ENCODE measurements around the gene DPYSL3.

The DPYSL3 gene

GRCh38 chr5:147417135-147417813, 92.6 kb downstream of the DPYSL3 start:
- no peak overlapping the region for H2BK120ac ChIP-seq (ENCODE audit: low read depth, low read length)
- H3K27ac ChIP-seq (ENCODE audit: low read length, poor library complexity, severe bottlenecking) = peak overlapping the region; percentile 4
- H3K79me1 ChIP-seq (replicated peaks; ENCODE audit: low read length, poor library complexity, severe bottlenecking) = peaks cover 31% of the 10 kb centered on the region
- H3K9ac ChIP-seq (ENCODE audit: low read length) = peak overlapping the region; percentile 61
- no peaks in the 10 kb centered on the region for H3K27me3 ChIP-seq (ENCODE audit: control insufficient read depth in 1 of 2, insufficient read depth in 1 of 2, low read length in 2 of 2)
- no peak overlapping the region for H3K23ac ChIP-seq (ENCODE audit: low read length in 2 of 2)
- no peak overlapping the region for H3K4me2 ChIP-seq (ENCODE audit: low read length, poor library complexity, severe bottlenecking)
- peaks cover 10 to 43% of the 10 kb centered on the region in 2 experiments for H3K36me3 ChIP-seq (ENCODE audit: control insufficient read depth in 1 of 2, insufficient read depth in 2 of 2, low read depth in 1 of 2, low read length in 2 of 2)
- H3K4me1 ChIP-seq (ENCODE audit: control insufficient read depth, insufficient read depth, low read depth, low read length) = peaks cover 7% of the 10 kb centered on the region
- peak overlapping the region; percentile 59 to 85 for H3K18ac ChIP-seq (ENCODE audit: low read depth in 1 of 2, low read length in 2 of 2)
- no peak overlapping the region for H2BK15ac ChIP-seq (ENCODE audit: low read depth, poor library complexity, severe bottlenecking)
- H2AK5ac ChIP-seq (ENCODE audit: low read length, severe bottlenecking) = no peak overlapping the region
- H2BK12ac ChIP-seq (ENCODE audit: low read length in 2 of 2) = peak overlapping the region; percentile 68 to 81
- H3K9me3 ChIP-seq (ENCODE audit: control insufficient read depth, low read length) = no peaks in the 10 kb centered on the region
- peak overlapping the region; percentile 39 for H4K8ac ChIP-seq (ENCODE audit: low read length)
- 45% methylated on average over 5 of the region's 5 CpGs for WGBS
- peak; percentile 70 for DNase-seq
- H4K91ac ChIP-seq (ENCODE audit: low read length) = peak overlapping the region; percentile 65
- no peak overlapping the region for H3K4ac ChIP-seq (ENCODE audit: low read depth in 1 of 2, low read length in 2 of 2)
- H2AFZ ChIP-seq (ENCODE audit: low read depth, low read length) = no peak overlapping the region
- no peak overlapping the region for H2BK5ac ChIP-seq (ENCODE audit: low read depth, low read length, poor library complexity, severe bottlenecking)
- H3K14ac ChIP-seq (ENCODE audit: low read length in 2 of 2) = no peak overlapping the region
- peak overlapping the region in 1 of 2 experiments; percentile 32 for H3K4me3 ChIP-seq (ENCODE audit: insufficient read depth in 1 of 2, low read depth in 1 of 2, low read length in 2 of 2)

- Histone ChIP-seq H3K4ac (ENCODE audit: low read depth in 1 of 2, low read length in 2 of 2) (no peak overlapping the region), H2BK120ac (ENCODE audit: low read depth, low read length) (no peak overlapping the region), H3K9me3 (ENCODE audit: control insufficient read depth, low read length) (no peaks in the 10 kb centered on the region), H3K79me1 (replicated peaks; ENCODE audit: low read length, poor library complexity, severe bottlenecking) (peaks cover 34% of the 10 kb centered on the region), H3K27me3 (ENCODE audit: control insufficient read depth in 1 of 2, insufficient read depth in 1 of 2, low read length in 2 of 2) (no peaks in the 10 kb centered on the region), H2BK5ac (ENCODE audit: low read depth, low read length, poor library complexity, severe bottlenecking) (no peak overlapping the region), H4K8ac (ENCODE audit: low read length) (no peak overlapping the region), H2BK15ac (ENCODE audit: low read depth, poor library complexity, severe bottlenecking) (no peak overlapping the region), H4K91ac (ENCODE audit: low read length) (no peak overlapping the region), H3K23ac (ENCODE audit: low read length in 2 of 2) (no peak overlapping the region), H2AK5ac (ENCODE audit: low read length, severe bottlenecking) (no peak overlapping the region), H3K18ac (ENCODE audit: low read depth in 1 of 2, low read length in 2 of 2) (no peak overlapping the region), H3K27ac (ENCODE audit: low read length, poor library complexity, severe bottlenecking) (no peak overlapping the region), H3K4me1 (ENCODE audit: control insufficient read depth, insufficient read depth, low read depth, low read length) (peaks cover 7% of the 10 kb centered on the region), H3K9ac (ENCODE audit: low read length) (no peak overlapping the region), H2BK12ac (ENCODE audit: low read length in 2 of 2) (no peak overlapping the region), H3K36me3 (ENCODE audit: control insufficient read depth in 1 of 2, insufficient read depth in 2 of 2, low read depth in 1 of 2, low read length in 2 of 2) (peaks cover 16 to 46% of the 10 kb centered on the region in 2 experiments), H3K14ac (ENCODE audit: low read length in 2 of 2) (no peak overlapping the region), H2AFZ (ENCODE audit: low read depth, low read length) (no peak overlapping the region), H3K4me3 (ENCODE audit: insufficient read depth in 1 of 2, low read depth in 1 of 2, low read length in 2 of 2) (no peak overlapping the region), H3K4me2 (ENCODE audit: low read length, poor library complexity, severe bottlenecking) (no peak overlapping the region)
- 88% methylated on average over 3 of the region's 3 CpGs for WGBS
- no peak for DNase-seq
Measured at GRCh38 chr5:147415651-147416050, 94.2 kb downstream of the DPYSL3 start.

GRCh38 chr5:147413266-147413665, 96.6 kb downstream of the DPYSL3 start:
- no peak overlapping the region for H3K4me3 ChIP-seq (ENCODE audit: insufficient read depth in 1 of 2, low read depth in 1 of 2, low read length in 2 of 2)
- no peak overlapping the region for H2BK12ac ChIP-seq (ENCODE audit: low read length in 2 of 2)
- no peak overlapping the region for H3K4me2 ChIP-seq (ENCODE audit: low read length, poor library complexity, severe bottlenecking)
- no peak overlapping the region for H3K18ac ChIP-seq (ENCODE audit: low read depth in 1 of 2, low read length in 2 of 2)
- H3K9me3 ChIP-seq (ENCODE audit: control insufficient read depth, low read length) = no peaks in the 10 kb centered on the region
- H4K91ac ChIP-seq (ENCODE audit: low read length) = no peak overlapping the region
- no peak for DNase-seq
- H3K23ac ChIP-seq (ENCODE audit: low read length in 2 of 2) = no peak overlapping the region
- no peak overlapping the region for H3K14ac ChIP-seq (ENCODE audit: low read length in 2 of 2)
- no peak overlapping the region for H2BK5ac ChIP-seq (ENCODE audit: low read depth, low read length, poor library complexity, severe bottlenecking)
- no peak overlapping the region for H2BK120ac ChIP-seq (ENCODE audit: low read depth, low read length)
- WGBS = 91% methylated on average over 3 of the region's 3 CpGs
- no peak overlapping the region for H2AK5ac ChIP-seq (ENCODE audit: low read length, severe bottlenecking)
- peaks cover 7% of the 10 kb centered on the region for H3K4me1 ChIP-seq (ENCODE audit: control insufficient read depth, insufficient read depth, low read depth, low read length)
- H4K8ac ChIP-seq (ENCODE audit: low read length) = no peak overlapping the region
- H3K36me3 ChIP-seq (ENCODE audit: control insufficient read depth in 1 of 2, insufficient read depth in 2 of 2, low read depth in 1 of 2, low read length in 2 of 2) = peaks cover 16 to 60% of the 10 kb centered on the region in 2 experiments
- H3K9ac ChIP-seq (ENCODE audit: low read length) = no peak overlapping the region
- peaks cover 22% of the 10 kb centered on the region for H3K79me1 ChIP-seq (replicated peaks; ENCODE audit: low read length, poor library complexity, severe bottlenecking)
- no peak overlapping the region for H3K4ac ChIP-seq (ENCODE audit: low read depth in 1 of 2, low read length in 2 of 2)
- H2AFZ ChIP-seq (ENCODE audit: low read depth, low read length) = no peak overlapping the region
- no peaks in the 10 kb centered on the region for H3K27me3 ChIP-seq (ENCODE audit: control insufficient read depth in 1 of 2, insufficient read depth in 1 of 2, low read length in 2 of 2)
- H2BK15ac ChIP-seq (ENCODE audit: low read depth, poor library complexity, severe bottlenecking) = no peak overlapping the region
- no peak overlapping the region for H3K27ac ChIP-seq (ENCODE audit: low read length, poor library complexity, severe bottlenecking)

- Histone ChIP-seq H3K4me3 (ENCODE audit: insufficient read depth in 1 of 2, low read depth in 1 of 2, low read length in 2 of 2) (no peak overlapping the region), H3K27ac (ENCODE audit: low read length, poor library complexity, severe bottlenecking) (no peak overlapping the region), H3K27me3 (ENCODE audit: control insufficient read depth in 1 of 2, insufficient read depth in 1 of 2, low read length in 2 of 2) (no peaks in the 10 kb centered on the region), H2BK120ac (ENCODE audit: low read depth, low read length) (no peak overlapping the region), H2BK12ac (ENCODE audit: low read length in 2 of 2) (no peak overlapping the region), H3K9ac (ENCODE audit: low read length) (no peak overlapping the region), H3K4me2 (ENCODE audit: low read length, poor library complexity, severe bottlenecking) (no peak overlapping the region), H3K14ac (ENCODE audit: low read length in 2 of 2) (no peak overlapping the region), H3K36me3 (ENCODE audit: control insufficient read depth in 1 of 2, insufficient read depth in 2 of 2, low read depth in 1 of 2, low read length in 2 of 2) (peaks cover 18 to 62% of the 10 kb centered on the region in 2 experiments), H3K18ac (ENCODE audit: low read depth in 1 of 2, low read length in 2 of 2) (no peak overlapping the region), H2BK15ac (ENCODE audit: low read depth, poor library complexity, severe bottlenecking) (no peak overlapping the region), H3K23ac (ENCODE audit: low read length in 2 of 2) (no peak overlapping the region), H3K4me1 (ENCODE audit: control insufficient read depth, insufficient read depth, low read depth, low read length) (peaks cover 8% of the 10 kb centered on the region), H4K91ac (ENCODE audit: low read length) (no peak overlapping the region), H3K4ac (ENCODE audit: low read depth in 1 of 2, low read length in 2 of 2) (no peak overlapping the region), H3K79me1 (replicated peaks; ENCODE audit: low read length, poor library complexity, severe bottlenecking) (peaks cover 18% of the 10 kb centered on the region), H2AK5ac (ENCODE audit: low read length, severe bottlenecking) (no peak overlapping the region), H4K8ac (ENCODE audit: low read length) (no peak overlapping the region), H2BK5ac (ENCODE audit: low read depth, low read length, poor library complexity, severe bottlenecking) (no peak overlapping the region), H3K9me3 (ENCODE audit: control insufficient read depth, low read length) (no peaks in the 10 kb centered on the region), H2AFZ (ENCODE audit: low read depth, low read length) (no peak overlapping the region)
- no peak for DNase-seq
- 100% methylated on average over 2 of the region's 2 CpGs for WGBS
Measured at GRCh38 chr5:147412561-147412960, 97.3 kb downstream of the DPYSL3 start.
